Hepatocyte (in vitro differentiated cells): ENCODE data around the gene ADGRV1. TPM values are rescaled to one million over a fixed set of nuclear protein-coding genes. Genes with fewer than 3 reads are reported as not detected.

Experiments
- DNase-seq: peaks from one replicate; pipeline ENCODE4 v3.0.0-alpha.2; 2016; ENCODE audit warnings: low spot score
- H2AFZ ChIP-seq: fragments of 200-600 bp; sonication (generic); 2 replicates; pipeline ENCODE4 v1.6.0; 2016; ENCODE audit warnings: antibody characterized with exemption, mild to moderate bottlenecking
- H3K27ac ChIP-seq: fragments of 200-600 bp; sonication (generic); 2 replicates; pipeline ENCODE4 v1.5.1; 2016; ENCODE audit warnings: mild to moderate bottlenecking
- H3K27me3 ChIP-seq: fragments of 200-600 bp; sonication (generic); 2 replicates; pipeline ENCODE4 v1.6.1; 2016
- H3K36me3 ChIP-seq: fragments of 200-600 bp; sonication (generic); replicated peaks from 2 replicates; pipeline ENCODE4 v1.5.1; 2016; ENCODE audit warnings: low read depth; ENCODE audit not compliant: insufficient read depth
- H3K4me1 ChIP-seq: fragments of 200-600 bp; sonication (generic); 2 replicates; pipeline ENCODE4 v1.5.1; 2016; ENCODE audit warnings: mild to moderate bottlenecking, moderate library complexity; ENCODE audit not compliant: insufficient read depth
- H3K4me2 ChIP-seq: fragments of 200-600 bp; sonication (generic); 2 replicates; pipeline ENCODE4 v1.6.0; 2016
- H3K4me3 ChIP-seq: fragments of 200-600 bp; sonication (generic); 2 replicates; pipeline ENCODE4 v1.5.1; 2016; ENCODE audit warnings: mild to moderate bottlenecking
- H3K79me2 ChIP-seq: fragments of 200-600 bp; sonication (generic); 2 replicates; pipeline ENCODE4 v1.6.0; 2017; ENCODE audit warnings: mild to moderate bottlenecking
- H3K9me2 ChIP-seq: fragments of 200-600 bp; sonication (generic); replicated peaks from 2 replicates; pipeline ENCODE4 v1.6.0; 2017; ENCODE audit warnings: mild to moderate bottlenecking; ENCODE audit not compliant: insufficient read depth
- H3K9me3 ChIP-seq: fragments of 200-600 bp; sonication (generic); 2 replicates; pipeline ENCODE4 v1.5.1; 2016; ENCODE audit warnings: low read depth, mild to moderate bottlenecking
- H4K20me1 ChIP-seq: fragments of 200-600 bp; sonication (generic); 2 replicates; pipeline ENCODE4 v1.6.0; 2016; ENCODE audit warnings: mild to moderate bottlenecking; ENCODE audit not compliant: insufficient read depth, poor library complexity, severe bottlenecking
- EZH2 ChIP-seq: fragments of 200-600 bp; sonication (generic); IDR thresholded peaks from 2 replicates; pipeline ENCODE4 v1.6.1; 2016; ENCODE audit warnings: antibody characterized with exemption, mild to moderate bottlenecking, borderline replicate concordance
- EZH2phosphoT487 ChIP-seq: fragments of 200-600 bp; sonication (generic); IDR thresholded peaks from one replicate; pipeline ENCODE4 v1.6.1; 2018; ENCODE audit warnings: antibody characterized with exemption, mild to moderate bottlenecking, low read depth, moderate library complexity; ENCODE audit not compliant: unreplicated experiment, severe bottlenecking
- WGBS: methylation state at CpG from one replicate; pipeline ENCODE4 v1.1.6; 2016; ENCODE audit warnings: low lambda C conversion rate; ENCODE audit errors: missing lambda C conversion rate; 5-methylcytosine and 5-hydroxymethylcytosine counted together
- polyA plus RNA-seq: library from polyadenylated mRNA; unstranded; fragments of >200 nt; fragmentation: Nextera tagmentation; extraction: Ambion mirVana; gene quantifications from 2 replicates; pipeline ENCODE4 v1.2.1, GENCODE V29; 2016
- total RNA-seq: library from RNA; depleted of rRNA; stranded (reverse); fragments of >200 nt; gene quantifications from 2 replicates; pipeline ENCODE4 v1.2.3, GENCODE V29; 2014
- TF ChIP-seq, protein P1 (sequence below): fragments of 200-600 bp; sonication (generic); IDR thresholded peaks from 2 replicates; pipeline ENCODE4 v1.5.1; 2016; ENCODE audit warnings: antibody characterized with exemption, mild to moderate bottlenecking; ENCODE audit not compliant: poor library complexity

The ADGRV1 gene
- total and polyA plus RNA-seq, 2 experiments from 2014 or later = 74.9 to 88.3 TPM

DNA sequence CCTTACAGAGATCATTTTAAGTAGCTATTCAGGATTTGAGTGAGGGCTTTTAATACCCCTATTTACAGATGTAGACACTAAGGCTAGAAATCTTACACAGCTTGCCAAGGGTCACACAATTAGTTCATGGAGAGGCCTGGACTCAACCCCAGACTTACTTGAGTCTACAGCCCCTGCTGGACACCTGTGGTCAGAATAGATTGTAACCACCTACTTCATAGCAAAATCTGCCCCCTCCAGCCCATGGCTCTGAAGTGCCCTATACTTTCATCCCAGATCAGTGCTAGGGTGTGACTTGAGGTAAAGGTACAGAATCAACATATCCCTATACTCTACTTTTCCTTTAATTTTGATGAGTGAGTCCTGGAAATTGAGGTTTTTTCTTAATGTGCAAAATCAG, 291.3 kb downstream of the ADGRV1 start:
- H3K9me2 ChIP-seq = no peaks in the 10 kb centered on the region
- H3K36me3 ChIP-seq = no peaks in the 10 kb centered on the region
- no peak for TF ChIP-seq EZH2
- TF ChIP-seq, protein P1, sequence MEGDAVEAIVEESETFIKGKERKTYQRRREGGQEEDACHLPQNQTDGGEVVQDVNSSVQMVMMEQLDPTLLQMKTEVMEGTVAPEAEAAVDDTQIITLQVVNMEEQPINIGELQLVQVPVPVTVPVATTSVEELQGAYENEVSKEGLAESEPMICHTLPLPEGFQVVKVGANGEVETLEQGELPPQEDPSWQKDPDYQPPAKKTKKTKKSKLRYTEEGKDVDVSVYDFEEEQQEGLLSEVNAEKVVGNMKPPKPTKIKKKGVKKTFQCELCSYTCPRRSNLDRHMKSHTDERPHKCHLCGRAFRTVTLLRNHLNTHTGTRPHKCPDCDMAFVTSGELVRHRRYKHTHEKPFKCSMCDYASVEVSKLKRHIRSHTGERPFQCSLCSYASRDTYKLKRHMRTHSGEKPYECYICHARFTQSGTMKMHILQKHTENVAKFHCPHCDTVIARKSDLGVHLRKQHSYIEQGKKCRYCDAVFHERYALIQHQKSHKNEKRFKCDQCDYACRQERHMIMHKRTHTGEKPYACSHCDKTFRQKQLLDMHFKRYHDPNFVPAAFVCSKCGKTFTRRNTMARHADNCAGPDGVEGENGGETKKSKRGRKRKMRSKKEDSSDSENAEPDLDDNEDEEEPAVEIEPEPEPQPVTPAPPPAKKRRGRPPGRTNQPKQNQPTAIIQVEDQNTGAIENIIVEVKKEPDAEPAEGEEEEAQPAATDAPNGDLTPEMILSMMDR = no peak
- no peaks in the 10 kb centered on the region for H4K20me1 ChIP-seq
- H3K9me3 ChIP-seq = no peaks in the 10 kb centered on the region
- H3K27me3 ChIP-seq = no peaks in the 10 kb centered on the region
- no peaks in the 10 kb centered on the region for H3K4me1 ChIP-seq
- no peak overlapping the region for H3K4me2 ChIP-seq
- H3K4me3 ChIP-seq = no peak overlapping the region
- DNase-seq = no peak
- H3K27ac ChIP-seq = no peak overlapping the region
- H2AFZ ChIP-seq = no peak overlapping the region
- H3K79me2 ChIP-seq = no peaks in the 10 kb centered on the region

DNA sequence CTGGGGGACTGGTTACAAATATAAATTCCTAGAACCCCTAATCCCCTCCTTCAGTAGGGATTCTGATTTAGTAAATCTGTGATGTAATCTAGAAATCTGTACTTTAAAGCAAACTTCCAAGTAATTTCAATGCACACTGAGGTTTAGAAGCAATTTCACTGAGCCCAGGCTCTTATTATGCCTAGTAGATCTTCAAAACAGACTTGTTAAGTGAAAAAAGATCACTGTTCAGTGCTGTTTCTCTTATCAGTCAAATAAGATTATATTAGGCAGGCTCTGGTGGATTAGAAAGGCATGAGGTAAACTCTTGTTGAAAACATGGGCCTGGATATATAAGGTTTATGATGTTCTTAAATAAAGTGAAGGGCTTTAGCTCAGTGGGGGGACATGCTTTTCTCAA, 293.9 kb downstream of the ADGRV1 start:
- Histone ChIP-seq H3K4me1 (no peaks in the 10 kb centered on the region), H3K4me3 (no peak overlapping the region), H3K36me3 (no peaks in the 10 kb centered on the region), H2AFZ (no peak overlapping the region), H3K79me2 (no peaks in the 10 kb centered on the region), H4K20me1 (no peaks in the 10 kb centered on the region), H3K27ac (no peak overlapping the region), H3K4me2 (no peak overlapping the region), H3K27me3 (no peaks in the 10 kb centered on the region), H3K9me2 (no peaks in the 10 kb centered on the region), H3K9me3 (no peaks in the 10 kb centered on the region)
- no peak for TF ChIP-seq EZH2
- TF ChIP-seq, protein P1 = no peak
- TF ChIP-seq EZH2phosphoT487 = no peak
- no peak for DNase-seq

DNA sequence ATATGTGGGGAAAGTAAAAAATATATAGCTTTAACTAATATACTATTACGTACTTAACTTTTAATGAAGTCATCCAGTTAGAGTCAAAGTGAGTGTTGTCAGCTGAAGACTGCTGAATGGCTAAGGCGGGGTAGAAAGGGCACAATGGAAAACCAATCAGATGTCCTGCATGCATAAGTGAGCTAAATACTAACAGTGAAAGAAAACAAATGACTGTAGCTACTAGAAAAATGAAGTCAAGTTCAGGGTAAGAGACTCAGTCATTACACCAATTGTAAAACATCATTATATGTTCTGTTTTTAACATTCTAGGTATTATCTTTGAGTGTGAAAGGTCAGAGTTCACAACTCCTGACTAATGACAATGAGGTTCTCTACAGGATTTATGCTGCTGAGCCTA, 295.2 kb downstream of the ADGRV1 start:
- Histone ChIP-seq H3K9me2 (no peaks in the 10 kb centered on the region), H3K4me3 (no peak overlapping the region), H3K4me2 (no peak overlapping the region), H3K27ac (no peak overlapping the region), H2AFZ (no peak overlapping the region), H3K36me3 (no peaks in the 10 kb centered on the region), H3K4me1 (no peaks in the 10 kb centered on the region), H3K27me3 (no peaks in the 10 kb centered on the region), H3K79me2 (no peaks in the 10 kb centered on the region), H4K20me1 (no peaks in the 10 kb centered on the region), H3K9me3 (no peaks in the 10 kb centered on the region)
- no peak for TF ChIP-seq EZH2phosphoT487
- TF ChIP-seq, protein P1 = no peak
- TF ChIP-seq EZH2 = no peak
- no peak for DNase-seq
- WGBS = 92% methylated on average over 2 of the region's 2 CpGs

DNA sequence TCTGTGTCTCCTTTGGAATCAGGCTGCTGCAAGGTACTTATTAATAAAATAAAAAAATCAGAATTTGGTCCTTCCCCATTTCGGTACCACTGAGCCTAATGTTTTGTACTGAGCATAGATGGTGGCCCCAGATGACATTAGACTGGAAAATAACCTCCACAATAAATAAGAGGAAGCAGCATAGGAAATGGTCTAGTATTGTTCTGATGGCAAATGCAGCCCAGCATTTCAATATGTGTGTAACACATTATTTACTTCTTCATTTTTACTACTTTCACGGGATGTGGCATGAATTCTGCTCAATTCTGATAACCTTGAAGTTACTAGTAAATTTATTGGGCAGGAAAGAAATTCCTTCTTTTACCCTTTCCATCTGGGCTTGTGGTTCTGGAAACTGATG, 295.6 kb downstream of the ADGRV1 start:
- Histone ChIP-seq H3K27ac (peak overlapping the region; percentile 29), H3K4me1 (no peaks in the 10 kb centered on the region), H2AFZ (no peak overlapping the region), H3K27me3 (no peaks in the 10 kb centered on the region), H3K4me3 (no peak overlapping the region), H4K20me1 (no peaks in the 10 kb centered on the region), H3K9me3 (no peaks in the 10 kb centered on the region), H3K79me2 (no peaks in the 10 kb centered on the region), H3K4me2 (no peak overlapping the region), H3K36me3 (no peaks in the 10 kb centered on the region), H3K9me2 (no peaks in the 10 kb centered on the region)
- 86% methylated on average over 2 of the region's 2 CpGs for WGBS
- no peak for DNase-seq
- TF ChIP-seq, protein P1 = no peak
- TF ChIP-seq EZH2phosphoT487 (no peak), EZH2 (no peak)
